ENCODE results near the gene MSRB2.

MSRB2 gene

DNA sequence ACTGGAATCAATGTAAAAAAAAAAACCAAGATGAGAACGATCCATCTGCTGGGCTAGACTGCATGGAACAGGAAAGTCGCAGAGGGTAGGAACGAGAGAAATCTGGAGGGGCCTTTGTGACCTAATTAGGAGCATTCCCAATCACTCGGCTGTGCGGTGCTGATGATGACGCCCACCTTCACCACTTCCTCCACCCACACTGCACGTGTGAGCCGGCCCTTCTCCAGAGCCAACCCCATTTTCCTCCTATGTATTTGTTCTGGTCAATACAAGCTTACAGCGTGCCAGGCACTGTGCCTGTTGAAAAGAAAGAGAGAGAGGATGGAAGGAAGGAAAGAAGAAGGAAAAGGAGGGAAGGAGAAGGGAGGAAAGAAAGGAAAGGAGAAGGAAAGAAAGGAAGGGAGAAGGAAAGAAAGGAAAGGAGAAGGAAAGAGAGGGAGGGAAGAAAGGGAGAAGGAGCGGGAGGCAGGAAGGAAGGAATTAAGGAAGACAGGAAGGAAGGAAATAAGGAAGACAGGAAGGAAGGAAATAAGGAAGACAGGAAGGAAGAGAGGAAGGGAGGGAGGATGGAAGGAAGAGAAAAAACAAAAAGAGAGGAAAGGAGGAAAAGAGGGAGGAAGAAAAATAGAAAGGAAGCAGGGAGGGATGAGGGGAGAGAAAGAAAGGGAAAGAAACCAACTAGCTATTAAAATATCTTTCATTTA lies 61.2 kb downstream of the MSRB2 start:
- no peak overlapping the region for H3K4me3 ChIP-seq (ENCODE audit: severe bottlenecking)

DNA sequence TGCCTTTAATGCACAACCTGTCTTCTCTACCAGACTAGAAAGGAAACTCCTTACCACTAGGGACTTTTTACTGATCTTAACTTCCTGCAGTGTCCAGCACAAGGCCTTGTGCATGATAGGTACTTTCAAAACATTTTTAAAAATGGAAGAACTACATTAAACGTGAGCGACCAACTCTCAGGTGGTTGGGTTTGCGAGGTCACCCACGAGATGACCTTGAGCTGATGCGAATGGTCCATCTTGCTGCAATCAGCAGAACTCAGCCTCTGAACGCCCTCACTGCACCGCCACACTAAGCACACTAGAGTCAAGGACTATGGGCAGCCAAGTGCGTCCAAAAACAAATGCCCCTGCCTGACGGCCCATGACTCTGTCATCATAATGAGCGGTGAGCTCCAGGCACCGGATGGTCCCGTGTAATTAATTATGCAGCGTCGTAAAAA lies 61.9 kb downstream of the MSRB2 start:
- H3K4me1 ChIP-seq (ENCODE audit: insufficient read depth, poor library complexity, severe bottlenecking): peaks cover 3% of the 10 kb centered on the region
- no peaks in the 10 kb centered on the region for H3K9me3 ChIP-seq (ENCODE audit: severe bottlenecking)
- no peak overlapping the region for H3K27ac ChIP-seq (ENCODE audit: poor library complexity, severe bottlenecking)
- no peak overlapping the region for H3K4me3 ChIP-seq (ENCODE audit: severe bottlenecking)
- no peak for DNase-seq (ENCODE audit: low spot score)
- H3K27me3 ChIP-seq (ENCODE audit: insufficient read depth, poor library complexity, severe bottlenecking): no peaks in the 10 kb centered on the region
- no peaks in the 10 kb centered on the region for H3K36me3 ChIP-seq (ENCODE audit: low read depth)
- ATAC-seq (ENCODE audit: low read depth): no peak
- TF ChIP-seq, protein P1, sequence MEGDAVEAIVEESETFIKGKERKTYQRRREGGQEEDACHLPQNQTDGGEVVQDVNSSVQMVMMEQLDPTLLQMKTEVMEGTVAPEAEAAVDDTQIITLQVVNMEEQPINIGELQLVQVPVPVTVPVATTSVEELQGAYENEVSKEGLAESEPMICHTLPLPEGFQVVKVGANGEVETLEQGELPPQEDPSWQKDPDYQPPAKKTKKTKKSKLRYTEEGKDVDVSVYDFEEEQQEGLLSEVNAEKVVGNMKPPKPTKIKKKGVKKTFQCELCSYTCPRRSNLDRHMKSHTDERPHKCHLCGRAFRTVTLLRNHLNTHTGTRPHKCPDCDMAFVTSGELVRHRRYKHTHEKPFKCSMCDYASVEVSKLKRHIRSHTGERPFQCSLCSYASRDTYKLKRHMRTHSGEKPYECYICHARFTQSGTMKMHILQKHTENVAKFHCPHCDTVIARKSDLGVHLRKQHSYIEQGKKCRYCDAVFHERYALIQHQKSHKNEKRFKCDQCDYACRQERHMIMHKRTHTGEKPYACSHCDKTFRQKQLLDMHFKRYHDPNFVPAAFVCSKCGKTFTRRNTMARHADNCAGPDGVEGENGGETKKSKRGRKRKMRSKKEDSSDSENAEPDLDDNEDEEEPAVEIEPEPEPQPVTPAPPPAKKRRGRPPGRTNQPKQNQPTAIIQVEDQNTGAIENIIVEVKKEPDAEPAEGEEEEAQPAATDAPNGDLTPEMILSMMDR (IDR thresholded peaks at IDR 0.05; ENCODE audit: poor library complexity, severe bottlenecking): no peak

More for the DNA sequence above, 61.2 kb downstream of the MSRB2 start:
- no peaks in the 10 kb centered on the region for H3K36me3 ChIP-seq (ENCODE audit: low read depth)
- TF ChIP-seq, protein P1 (IDR thresholded peaks at IDR 0.05; ENCODE audit: poor library complexity, severe bottlenecking): no peak
- no peak overlapping the region for H3K27ac ChIP-seq (ENCODE audit: poor library complexity, severe bottlenecking)
- no peaks in the 10 kb centered on the region for H3K27me3 ChIP-seq (ENCODE audit: insufficient read depth, poor library complexity, severe bottlenecking)
- H3K9me3 ChIP-seq (ENCODE audit: severe bottlenecking): no peaks in the 10 kb centered on the region
- DNase-seq (ENCODE audit: low spot score) (no peak), ATAC-seq (ENCODE audit: low read depth) (no peak)
- peaks cover 3% of the 10 kb centered on the region for H3K4me1 ChIP-seq (ENCODE audit: insufficient read depth, poor library complexity, severe bottlenecking)

DNA sequence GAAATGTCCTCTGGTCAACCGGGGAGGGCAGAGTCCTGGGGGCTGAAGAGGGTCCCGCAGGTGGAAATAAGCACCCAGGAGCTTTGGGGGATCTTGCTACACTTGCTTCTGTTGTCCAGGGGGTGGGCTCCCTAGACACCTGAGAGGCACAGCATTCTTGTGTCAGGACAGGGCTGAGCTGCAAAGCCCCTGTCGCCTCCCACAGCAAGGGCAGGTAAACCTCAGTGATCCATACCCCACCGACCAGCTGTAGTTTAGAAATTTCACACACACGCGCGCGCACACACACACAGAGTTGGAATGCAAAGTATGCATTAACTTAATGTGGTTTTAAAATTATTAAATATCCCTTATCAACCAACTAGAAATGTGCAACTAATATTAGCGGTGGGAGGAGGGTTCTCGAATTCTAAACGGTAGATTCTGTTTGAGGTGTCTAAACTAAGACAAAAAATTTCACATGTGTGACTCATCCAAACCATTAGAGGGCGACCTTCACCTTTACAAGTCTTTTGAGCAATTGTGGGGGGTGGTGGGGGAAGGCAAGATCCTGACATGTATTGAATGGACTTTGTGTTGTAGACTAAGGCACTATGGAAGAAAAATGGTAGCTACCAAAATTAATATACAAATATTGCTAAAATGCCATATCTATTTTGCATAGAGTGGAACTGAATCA lies 62.5 kb downstream of the MSRB2 start:
- Histone ChIP-seq H3K27me3 (ENCODE audit: insufficient read depth, poor library complexity, severe bottlenecking) (no peaks in the 10 kb centered on the region), H3K9me3 (ENCODE audit: severe bottlenecking) (no peaks in the 10 kb centered on the region), H3K27ac (ENCODE audit: poor library complexity, severe bottlenecking) (no peak overlapping the region), H3K4me1 (ENCODE audit: insufficient read depth, poor library complexity, severe bottlenecking) (peaks cover 3% of the 10 kb centered on the region), H3K36me3 (ENCODE audit: low read depth) (no peaks in the 10 kb centered on the region), H3K4me3 (ENCODE audit: severe bottlenecking) (no peak overlapping the region)
- TF ChIP-seq, protein P1 (IDR thresholded peaks at IDR 0.05; ENCODE audit: poor library complexity, severe bottlenecking): no peak
- peak; percentile 46; the same call in 1 of the 3 replicates for ATAC-seq (ENCODE audit: low read depth)
- DNase-seq (ENCODE audit: low spot score): no peak

DNA sequence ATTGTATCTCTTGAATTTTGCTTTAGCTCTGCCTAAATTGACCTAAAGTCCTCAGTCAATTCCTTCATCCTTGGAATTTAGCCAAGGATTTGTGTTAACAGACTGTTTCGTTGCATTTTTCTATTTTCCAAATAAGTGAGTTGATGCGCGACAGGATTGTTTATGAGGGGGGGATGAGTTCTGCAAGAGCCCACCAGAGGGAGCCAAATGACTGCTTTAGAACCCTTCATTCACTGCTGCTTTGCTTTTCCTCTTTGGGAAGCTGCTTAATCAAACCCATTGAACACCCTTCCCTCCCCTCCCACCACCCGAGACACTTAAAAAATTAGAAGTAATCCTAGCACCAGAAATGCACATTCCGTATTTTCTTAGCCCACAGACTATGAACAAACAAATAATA lies 63.0 kb downstream of the MSRB2 start:
- ATAC-seq (ENCODE audit: low read depth): peak; percentile 81
- TF ChIP-seq, protein P1 (IDR thresholded peaks at IDR 0.05; ENCODE audit: poor library complexity, severe bottlenecking): peak; percentile 89
- Histone ChIP-seq H3K9me3 (ENCODE audit: severe bottlenecking) (no peaks in the 10 kb centered on the region), H3K36me3 (ENCODE audit: low read depth) (no peaks in the 10 kb centered on the region), H3K27me3 (ENCODE audit: insufficient read depth, poor library complexity, severe bottlenecking) (no peaks in the 10 kb centered on the region), H3K27ac (ENCODE audit: poor library complexity, severe bottlenecking) (no peak overlapping the region), H3K4me3 (ENCODE audit: severe bottlenecking) (no peak overlapping the region), H3K4me1 (ENCODE audit: insufficient read depth, poor library complexity, severe bottlenecking) (peaks cover 3% of the 10 kb centered on the region)
- DNase-seq (ENCODE audit: low spot score): no peak

Data from RWPE2 (cell line).